Measurements from ENCODE around the gene HMGXB4. TPM values are rescaled to one million over a fixed set of nuclear protein-coding genes. Genes with fewer than 3 reads are reported as not detected.
A peak's percentile ranks its signal among the peaks of the same experiment; 100 is the strongest.

HMGXB4 gene
- total and polyA plus RNA-seq, 2 of the 8 experiments (the other 6 are each of a cell fraction or from before 2014, with no cell fraction given), result 20.9 to 41.3 TPM

DNA sequence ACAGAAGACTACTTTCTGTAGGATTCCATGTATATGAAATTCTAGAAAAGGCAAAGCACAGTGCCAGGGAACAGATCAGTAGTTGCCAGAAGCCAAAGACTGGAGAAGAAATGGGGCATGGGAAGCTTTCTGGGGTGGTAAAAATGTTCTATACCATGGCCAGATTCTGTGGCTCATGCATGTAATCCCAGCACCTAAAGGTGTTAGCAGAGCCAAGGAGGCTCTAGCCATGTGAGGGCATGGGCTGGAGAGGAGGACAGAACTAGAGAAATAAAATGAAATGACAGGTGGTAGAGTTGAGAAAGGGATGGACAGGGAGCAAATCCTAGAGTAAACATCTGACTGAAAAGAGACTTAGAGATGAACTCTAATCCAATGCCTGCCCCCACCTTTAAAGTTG is 26.9 kb upstream of the HMGXB4 start:
- no peak overlapping the region for H2BK12ac ChIP-seq (ENCODE audit: low read depth, low read length)
- H4K20me1 ChIP-seq (replicated peaks in 1 of 2; ENCODE audit: control insufficient read depth in 1 of 2, insufficient read depth in 2 of 2, low read length in 2 of 2), result no peaks in the 10 kb centered on the region
- no peak overlapping the region for H2BK20ac ChIP-seq (ENCODE audit: low read length)
- no peak overlapping the region for H3K4me2 ChIP-seq (ENCODE audit: insufficient read depth in 1 of 2, low read depth in 2 of 2, low read length in 2 of 2)
- no peak overlapping the region for H3K56ac ChIP-seq (replicated peaks; ENCODE audit: insufficient read length, low read depth, low read length)
- DNase-seq (ENCODE audit: low read depth in 1 of 2, low spot score in 2 of 2), result peak in 1 of 2 experiments; percentile 8
- no peak overlapping the region for H3K9ac ChIP-seq (replicated peaks in 1 of 4; ENCODE audit: extremely low read depth in 1 of 4, low read depth in 3 of 4, low read length in 3 of 4)
- no peak for FAIRE-seq
- no peak overlapping the region for H3K27ac ChIP-seq (ENCODE audit: low read depth, low read length)
- H4K91ac ChIP-seq (replicated peaks; ENCODE audit: insufficient read length, low read length), result no peak overlapping the region
- no peaks in the 10 kb centered on the region for H3K79me1 ChIP-seq (ENCODE audit: low read depth, low read length)
- H3K79me2 ChIP-seq (ENCODE audit: control insufficient read depth in 1 of 2, insufficient read depth in 2 of 2, low read length in 2 of 2), result no peaks in the 10 kb centered on the region
- no peak overlapping the region for H3K14ac ChIP-seq (ENCODE audit: insufficient read length)
- H2AK5ac ChIP-seq (ENCODE audit: low read depth, low read length), result no peak overlapping the region
- no peak overlapping the region for H2BK15ac ChIP-seq (ENCODE audit: low read length)
- H3K4ac ChIP-seq (replicated peaks; ENCODE audit: insufficient read length, low read depth, low read length), result no peak overlapping the region
- H3K9me3 ChIP-seq (ENCODE audit: insufficient read depth in 2 of 2, low read depth in 1 of 2, low read length in 1 of 2), result no peaks in the 10 kb centered on the region
- peaks cover 0 to under 1% (median 0%) of the 10 kb centered on the region in 4 experiments; a peak in 1 of 7 replicates for H3K27me3 ChIP-seq (replicated peaks in 1 of 4; ENCODE audit: control insufficient read depth in 3 of 4, extremely low read depth in 1 of 4, insufficient read depth in 3 of 4, low read length in 3 of 4)
- ChIA-PET CTCF (ENCODE audit: partially characterized antibody) (interaction anchor here (0.7 to 8.5 kb wide), 20 partner anchors 10 to 304 kb away, joined by 3 to 87 read pairs (median 4); no protein-coding TSS in a partner anchor), POLR2A (ENCODE audit: partially characterized antibody) (no interaction called here)
- no peak overlapping the region for H3K4me3 ChIP-seq (ENCODE audit: extremely low read depth in 1 of 4, insufficient read depth in 2 of 4, low read depth in 3 of 4, low read length in 4 of 4)
- H3K23ac ChIP-seq (ENCODE audit: insufficient read length), result no peak overlapping the region
- H2BK5ac ChIP-seq (ENCODE audit: low read depth, low read length), result no peak overlapping the region
- H3K36me3 ChIP-seq (ENCODE audit: control insufficient read depth in 2 of 4, insufficient read depth in 4 of 4, low read length in 3 of 4), result no peaks in the 10 kb centered on the region
- peaks cover 0 to 3% (median 2%) of the 10 kb centered on the region in 4 experiments; a peak in 2 of 7 replicates for H3K4me1 ChIP-seq (replicated peaks in 1 of 4; ENCODE audit: control insufficient read depth in 3 of 4, insufficient read depth in 4 of 4, low read length in 3 of 4)
- H2AFZ ChIP-seq (ENCODE audit: low read length), result no peak overlapping the region
- H3K23me2 ChIP-seq (ENCODE audit: low read depth, low read length), result no peaks in the 10 kb centered on the region
- no peak overlapping the region for H4K8ac ChIP-seq (ENCODE audit: extremely low read depth, insufficient read depth, low read length)
- no peak overlapping the region for H3K18ac ChIP-seq (ENCODE audit: extremely low read depth, low read length)
- H4K5ac ChIP-seq (ENCODE audit: insufficient read length, low read depth, low read length), result no peak overlapping the region
- H2BK120ac ChIP-seq (replicated peaks; ENCODE audit: low read depth, low read length), result no peak overlapping the region
- TF ChIP-seq CHD2 (IDR thresholded peaks at IDR 0.05; ENCODE audit: low read length) (no peak), SAP30 (IDR thresholded peaks at IDR 0.05; ENCODE audit: insufficient read depth, insufficient replicate concordance, low read length) (no peak), RBBP5 (IDR thresholded peaks at IDR 0.05; ENCODE audit: borderline replicate concordance, low read depth, low read length) (no peak), SUZ12 (IDR thresholded peaks at IDR 0.05; ENCODE audit: low read length) (no peak), TAF1 (IDR thresholded peaks at IDR 0.05; ENCODE audit: low read depth, low read length) (no peak), YY1 (IDR thresholded peaks at IDR 0.05; ENCODE audit: low read depth, low read length) (no peak), SIRT6 (IDR thresholded peaks at IDR 0.05; ENCODE audit: low read length) (no peak), HDAC6 (IDR thresholded peaks at IDR 0.05; ENCODE audit: low read depth, low read length) (no peak), PHF8 (conservative IDR thresholded peaks at IDR 0.05; ENCODE audit: low read depth, low read length) (no peak), BCL11A (IDR thresholded peaks at IDR 0.05; ENCODE audit: low read depth in 2 of 2, low read length in 2 of 2) (no peak), NANOG (IDR thresholded peaks at IDR 0.05; ENCODE audit: insufficient read depth, low read depth, low read length, poor library complexity, severe bottlenecking) (no peak), SIN3A (conservative IDR thresholded peaks at IDR 0.05 in 1 of 2, IDR thresholded peaks at IDR 0.05 in 1 of 2; ENCODE audit: low read depth in 1 of 2, low read length in 2 of 2) (no peak), BACH1 (IDR thresholded peaks at IDR 0.05; ENCODE audit: low read length) (no peak), HDAC2 (IDR thresholded peaks at IDR 0.05; ENCODE audit: borderline replicate concordance in 1 of 2, low read depth in 2 of 2, low read length in 2 of 2) (no peak), POLR2AphosphoS5 (IDR thresholded peaks at IDR 0.05; ENCODE audit: low read depth, low read length) (no peak), SP4 (IDR thresholded peaks at IDR 0.05; ENCODE audit: low read length) (no peak)

All from H1 (cell line).